Bronchial epithelial cell (primary cell): ENCODE data around the gene SCD5. TPM values are rescaled to one million over a fixed set of nuclear protein-coding genes. Genes with fewer than 3 reads are reported as not detected.
A peak's percentile ranks its signal among the peaks of the same experiment; 100 is the strongest.

Experiments used
- DNase-seq: peaks from one replicate; pipeline ENCODE4 v3.0.0-alpha.2; 2010; ENCODE audit warnings: low read depth
- FAIRE-seq: peaks from 2 replicates; lab custom pipeline; 2011; peaks lifted over from hg19 to GRCh38; lab: Jason Lieb, UNC
- H3K27me3 ChIP-seq: 2 replicates; pipeline ENCODE4 v1.5.1; 2011; ENCODE audit warnings: low read length; ENCODE audit not compliant: control insufficient read depth, insufficient read depth
- H3K36me3 ChIP-seq: 2 replicates; pipeline ENCODE4 v1.5.1; 2011; ENCODE audit warnings: low read length; ENCODE audit not compliant: control insufficient read depth, insufficient read depth
- H3K4me3 ChIP-seq: 2 replicates; pipeline ENCODE4 v1.5.1; 2011; ENCODE audit warnings: mild to moderate bottlenecking, low read depth, low read length, control low read depth
- CTCF ChIP-seq: IDR thresholded peaks from 2 replicates; pipeline ENCODE4 v1.5.1; 2011; ENCODE audit warnings: mild to moderate bottlenecking, moderate library complexity, low read length, control low read depth, inconsistent platforms; ENCODE audit not compliant: insufficient read depth, severe bottlenecking
- total RNA-seq: library from RNA; depleted of rRNA; stranded (reverse); fragments of >200 nt; gene quantifications from 2 replicates; pipeline ENCODE4 v1.2.1, GENCODE V29; 2014

Gene SCD5
- total RNA-seq, 1 donor from 2014 or later, result 1.3 TPM

- H3K4me3 ChIP-seq, result no peak overlapping the region
- TF ChIP-seq CTCF, result peak; percentile 96
- peak; percentile 42 for DNase-seq
- no peaks in the 10 kb centered on the region for H3K27me3 ChIP-seq
- no peak for FAIRE-seq
- no peaks in the 10 kb centered on the region for H3K36me3 ChIP-seq
Measured at GRCh38 chr4:82739287-82740190, 59.1 kb downstream of the SCD5 start.

GRCh38 chr4:82737354-82737753 lies 61.2 kb downstream of the SCD5 start:
- H3K4me3 ChIP-seq, result no peak overlapping the region
- no peak for TF ChIP-seq CTCF
- DNase-seq (no peak), FAIRE-seq (no peak)
- no peaks in the 10 kb centered on the region for H3K36me3 ChIP-seq
- H3K27me3 ChIP-seq, result no peaks in the 10 kb centered on the region

GRCh38 chr4:82733636-82734035 lies 65.0 kb downstream of the SCD5 start:
- no peak for TF ChIP-seq CTCF
- H3K4me3 ChIP-seq, result no peak overlapping the region
- no peak for FAIRE-seq

GRCh38 chr4:82728301-82728700 lies 70.3 kb downstream of the SCD5 start:
- DNase-seq, result no peak
- Histone ChIP-seq H3K4me3 (no peak overlapping the region), H3K27me3 (no peaks in the 10 kb centered on the region), H3K36me3 (no peaks in the 10 kb centered on the region)
- FAIRE-seq, result no peak
- no peak for TF ChIP-seq CTCF

More at GRCh38 chr4:82733636-82734035, 65.0 kb downstream of the SCD5 start:
- DNase-seq, result peak; percentile 91
- no peaks in the 10 kb centered on the region for H3K27me3 ChIP-seq
- no peaks in the 10 kb centered on the region for H3K36me3 ChIP-seq

- Histone ChIP-seq H3K36me3 (no peaks in the 10 kb centered on the region), H3K4me3 (no peak overlapping the region), H3K27me3 (no peaks in the 10 kb centered on the region)
- TF ChIP-seq CTCF, result no peak
- DNase-seq (no peak), FAIRE-seq (no peak)
Measured at GRCh38 chr4:82726596-82726995, 72.0 kb downstream of the SCD5 start.
